Lower leg skin (tissue), 3 donors: ENCODE data around the gene TAS2R8.

ENCODE experiments used
- POLR2A ChIP-seq, 2 donors: fragments of 450-650 bp; IDR thresholded peaks; one replicate each; pipeline ENCODE4 v1.6.1; 2016 to 2017; ENCODE audit warnings: antibody characterized with exemption in 2 of 2, mild to moderate bottlenecking in 1 of 2, moderate library complexity in 1 of 2
- TF ChIP-seq, protein P1 (sequence below), 3 donors: fragments of 450-650 bp; IDR thresholded peaks; one replicate each; pipeline ENCODE4 v1.5.1; 2016; ENCODE audit warnings: antibody characterized with exemption in 3 of 3, mild to moderate bottlenecking in 3 of 3, moderate library complexity in 2 of 3

DNA sequence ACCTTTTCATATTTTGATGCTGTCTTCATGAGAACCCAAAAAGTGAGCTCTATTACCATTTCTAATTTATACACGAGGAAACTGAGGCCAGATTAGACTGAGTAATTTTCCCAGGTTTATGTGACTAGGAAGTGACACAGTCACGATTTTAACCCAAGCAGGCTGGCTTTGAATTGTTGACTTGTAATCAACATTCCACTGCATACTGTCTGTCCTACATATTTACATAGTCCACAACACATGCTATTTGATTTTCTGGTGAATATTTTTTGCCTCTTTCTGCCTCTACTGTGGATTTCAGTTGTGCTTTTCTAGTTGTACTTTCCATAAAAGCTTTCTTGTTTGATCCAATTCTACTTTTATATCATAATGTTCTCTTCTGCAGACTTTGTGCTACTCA lies 12.9 kb downstream of the TAS2R8 start:
- TF ChIP-seq, protein P1, sequence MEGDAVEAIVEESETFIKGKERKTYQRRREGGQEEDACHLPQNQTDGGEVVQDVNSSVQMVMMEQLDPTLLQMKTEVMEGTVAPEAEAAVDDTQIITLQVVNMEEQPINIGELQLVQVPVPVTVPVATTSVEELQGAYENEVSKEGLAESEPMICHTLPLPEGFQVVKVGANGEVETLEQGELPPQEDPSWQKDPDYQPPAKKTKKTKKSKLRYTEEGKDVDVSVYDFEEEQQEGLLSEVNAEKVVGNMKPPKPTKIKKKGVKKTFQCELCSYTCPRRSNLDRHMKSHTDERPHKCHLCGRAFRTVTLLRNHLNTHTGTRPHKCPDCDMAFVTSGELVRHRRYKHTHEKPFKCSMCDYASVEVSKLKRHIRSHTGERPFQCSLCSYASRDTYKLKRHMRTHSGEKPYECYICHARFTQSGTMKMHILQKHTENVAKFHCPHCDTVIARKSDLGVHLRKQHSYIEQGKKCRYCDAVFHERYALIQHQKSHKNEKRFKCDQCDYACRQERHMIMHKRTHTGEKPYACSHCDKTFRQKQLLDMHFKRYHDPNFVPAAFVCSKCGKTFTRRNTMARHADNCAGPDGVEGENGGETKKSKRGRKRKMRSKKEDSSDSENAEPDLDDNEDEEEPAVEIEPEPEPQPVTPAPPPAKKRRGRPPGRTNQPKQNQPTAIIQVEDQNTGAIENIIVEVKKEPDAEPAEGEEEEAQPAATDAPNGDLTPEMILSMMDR (IDR thresholded peaks at IDR 0.05) = no peak
- no peak for TF ChIP-seq POLR2A (IDR thresholded peaks at IDR 0.05)
